AG04450 (cell line): Measurements from ENCODE around the gene MYL4. TPM values are rescaled to one million over a fixed set of nuclear protein-coding genes. Genes with fewer than 3 reads are reported as not detected.

Experiments
- CTCF ChIA-PET: fragments of 300-600, 350-600 bp; formaldehyde crosslinking; extraction: SDS; loops from one replicate; lab custom pipeline; 2022; ENCODE audit warnings: antibody characterized with exemption, inconsistent platforms; lab: Charles Lee
- POLR2A ChIA-PET: fragments of 350-600 bp; formaldehyde crosslinking; extraction: SDS; loops from one replicate; lab custom pipeline; 2021; ENCODE audit warnings: antibody characterized with exemption, inconsistent platforms; lab: Yijun Ruan, JAX
- DNase-seq: peaks from one replicate; pipeline ENCODE4 v3.0.0-alpha.2; 2011; ENCODE audit warnings: low read depth, low spot score
- H3K27ac ChIP-seq: one replicate; pipeline ENCODE4 v1.5.1; 2012; ENCODE audit warnings: low read depth, low read length, control low read depth
- H3K27me3 ChIP-seq: one replicate; pipeline ENCODE4 v1.6.0; 2012; ENCODE audit warnings: low read length; ENCODE audit not compliant: control insufficient read depth, insufficient read depth
- H3K4me3 ChIP-seq: 2 replicates; pipeline ENCODE4 v1.5.1; 2011; ENCODE audit warnings: mild to moderate bottlenecking, low read depth, low read length, control low read depth
- H3K9me3 ChIP-seq: 2 replicates; pipeline ENCODE4 v1.5.1; 2012; ENCODE audit warnings: low read length; ENCODE audit not compliant: control insufficient read depth, insufficient read depth
- polyA plus RNA-seq: library from polyadenylated mRNA; depleted of rRNA; stranded (reverse); fragments of >200 nt; gene quantifications from 2 replicates; pipeline ENCODE4 v1.2.3, GENCODE V29; 2011
- TF ChIP-seq, protein P1 (sequence below): IDR thresholded peaks from 2 replicates; pipeline ENCODE4 v1.5.1; 2011; ENCODE audit warnings: low read depth, low read length, control low read depth, inconsistent platforms

MYL4 gene
- polyA plus RNA-seq, 1 experiment, result 0.19 TPM

DNA sequence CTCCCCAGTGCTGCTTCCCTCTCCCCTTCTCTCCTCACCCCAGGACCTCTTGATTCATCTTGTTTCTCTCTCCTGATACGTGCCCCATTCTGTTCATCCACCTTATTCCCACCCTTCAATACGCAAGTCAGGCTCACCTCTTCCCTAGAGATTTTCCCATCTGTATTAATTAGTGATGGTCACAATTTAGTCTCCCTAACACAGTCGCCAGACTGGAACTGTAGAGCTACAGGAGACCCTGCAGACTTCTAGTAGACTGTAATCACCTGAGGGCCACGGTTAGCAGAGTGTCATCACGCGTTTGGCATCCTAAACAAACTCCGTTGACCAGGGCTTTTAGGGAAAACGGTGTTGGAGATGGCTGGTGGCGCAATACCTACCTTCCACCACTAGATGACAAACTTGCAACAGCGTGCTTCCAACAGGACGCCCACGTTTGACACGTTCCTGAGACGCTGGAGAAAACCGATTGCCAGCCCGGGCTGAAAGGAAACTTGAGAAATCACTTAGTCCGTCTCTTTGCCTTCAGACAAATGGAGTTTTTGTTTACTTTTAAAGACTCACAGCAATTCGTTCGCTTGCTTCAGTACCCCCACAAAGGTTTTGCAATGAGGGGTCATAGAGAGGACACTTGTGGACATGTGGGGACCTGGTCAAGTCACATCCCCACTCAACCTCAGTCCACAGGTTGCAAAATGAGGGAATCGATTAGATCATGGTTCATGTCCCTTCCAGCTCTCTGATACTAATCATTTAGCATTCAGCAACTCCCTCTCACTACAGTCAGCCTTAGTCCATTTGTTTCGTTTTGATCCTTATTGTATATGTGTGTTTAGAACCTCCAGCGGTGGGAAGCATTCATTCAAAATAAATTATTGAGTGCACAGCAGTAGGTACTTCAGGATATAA lies 20.6 kb downstream of the MYL4 start:
- Histone ChIP-seq H3K27me3 (no peaks in the 10 kb centered on the region), H3K9me3 (no peaks in the 10 kb centered on the region), H3K4me3 (peak overlapping the region; percentile 46), H3K27ac (peak overlapping the region; percentile 75)
- CTCF ChIA-PET, result interaction anchor here (0.6 to 2.5 kb wide), 15 partner anchors 9 to 386 kb away, joined by 3 to 52 read pairs (median 4); no protein-coding TSS in a partner anchor
- TF ChIP-seq, protein P1, sequence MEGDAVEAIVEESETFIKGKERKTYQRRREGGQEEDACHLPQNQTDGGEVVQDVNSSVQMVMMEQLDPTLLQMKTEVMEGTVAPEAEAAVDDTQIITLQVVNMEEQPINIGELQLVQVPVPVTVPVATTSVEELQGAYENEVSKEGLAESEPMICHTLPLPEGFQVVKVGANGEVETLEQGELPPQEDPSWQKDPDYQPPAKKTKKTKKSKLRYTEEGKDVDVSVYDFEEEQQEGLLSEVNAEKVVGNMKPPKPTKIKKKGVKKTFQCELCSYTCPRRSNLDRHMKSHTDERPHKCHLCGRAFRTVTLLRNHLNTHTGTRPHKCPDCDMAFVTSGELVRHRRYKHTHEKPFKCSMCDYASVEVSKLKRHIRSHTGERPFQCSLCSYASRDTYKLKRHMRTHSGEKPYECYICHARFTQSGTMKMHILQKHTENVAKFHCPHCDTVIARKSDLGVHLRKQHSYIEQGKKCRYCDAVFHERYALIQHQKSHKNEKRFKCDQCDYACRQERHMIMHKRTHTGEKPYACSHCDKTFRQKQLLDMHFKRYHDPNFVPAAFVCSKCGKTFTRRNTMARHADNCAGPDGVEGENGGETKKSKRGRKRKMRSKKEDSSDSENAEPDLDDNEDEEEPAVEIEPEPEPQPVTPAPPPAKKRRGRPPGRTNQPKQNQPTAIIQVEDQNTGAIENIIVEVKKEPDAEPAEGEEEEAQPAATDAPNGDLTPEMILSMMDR, result peak; percentile 100
- DNase-seq, result peak; percentile 93
- POLR2A ChIA-PET, result interaction anchor here (1.0 to 1.4 kb wide), 3 partner anchors 49 to 86 kb away, joined by 3 to 5 read pairs (median 3); no protein-coding TSS in a partner anchor

DNA sequence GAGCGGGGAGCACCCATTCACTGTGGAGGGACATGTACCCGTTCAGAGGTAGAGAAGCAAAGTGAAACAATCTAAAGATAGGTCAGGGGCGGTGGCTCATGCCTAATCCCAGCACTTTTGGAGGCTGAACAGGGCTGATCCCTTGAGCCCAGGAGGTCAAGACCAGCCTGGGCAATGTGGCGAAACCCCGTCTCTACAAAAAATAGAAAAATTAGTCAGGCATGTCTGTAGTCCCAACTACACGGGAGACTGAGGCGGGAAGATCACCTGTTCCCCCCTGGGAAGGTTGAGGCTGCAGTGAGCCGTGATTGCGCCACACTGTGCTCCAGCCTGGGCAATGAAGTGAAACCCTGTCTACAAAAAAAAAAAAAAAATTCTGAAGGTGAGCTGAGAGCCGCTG lies 21.7 kb downstream of the MYL4 start:
- TF ChIP-seq, protein P1, result no peak
- ChIA-PET POLR2A (interaction anchor here (1.0 to 1.4 kb wide), 2 partner anchors 48 to 83 kb away, joined by 3 read pairs; no protein-coding TSS in a partner anchor), CTCF (interaction anchor here (0.9 to 2.5 kb wide), 5 partner anchors 13 to 385 kb away, joined by 3 to 52 read pairs (median 7); no protein-coding TSS in a partner anchor)
- no peak for DNase-seq
- peak overlapping the region; percentile 21 for H3K27ac ChIP-seq
- H3K27me3 ChIP-seq, result no peaks in the 10 kb centered on the region
- H3K4me3 ChIP-seq, result no peak overlapping the region
- no peaks in the 10 kb centered on the region for H3K9me3 ChIP-seq

DNA sequence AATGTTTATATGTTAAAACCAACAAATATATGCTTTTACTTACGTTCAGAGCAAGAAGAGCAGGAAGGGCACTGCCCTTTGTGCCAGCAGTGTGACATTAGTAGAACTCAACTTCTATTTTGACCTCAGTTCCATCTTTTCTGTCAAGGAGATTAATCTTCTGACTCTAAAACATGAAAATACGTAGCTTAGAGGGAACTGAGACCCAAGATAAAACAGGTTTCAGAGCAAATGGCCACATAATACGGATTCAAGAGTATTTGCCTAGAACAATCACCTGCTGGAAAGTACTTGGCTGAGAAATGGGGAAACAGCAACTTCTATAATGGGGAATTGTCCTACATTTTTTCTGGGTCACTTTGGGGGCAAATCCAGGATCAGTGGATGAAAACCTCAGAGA lies 22.2 kb downstream of the MYL4 start:
- Histone ChIP-seq H3K27ac (no peak overlapping the region), H3K4me3 (no peak overlapping the region), H3K9me3 (peaks cover 1% of the 10 kb centered on the region), H3K27me3 (no peaks in the 10 kb centered on the region)
- ChIA-PET CTCF (no interaction called here), POLR2A (interaction anchor here (1.4 kb wide), 1 partner anchor 48 kb away, joined by 3 read pairs; no protein-coding TSS in a partner anchor)
- TF ChIP-seq, protein P1, result no peak
- no peak for DNase-seq

DNA sequence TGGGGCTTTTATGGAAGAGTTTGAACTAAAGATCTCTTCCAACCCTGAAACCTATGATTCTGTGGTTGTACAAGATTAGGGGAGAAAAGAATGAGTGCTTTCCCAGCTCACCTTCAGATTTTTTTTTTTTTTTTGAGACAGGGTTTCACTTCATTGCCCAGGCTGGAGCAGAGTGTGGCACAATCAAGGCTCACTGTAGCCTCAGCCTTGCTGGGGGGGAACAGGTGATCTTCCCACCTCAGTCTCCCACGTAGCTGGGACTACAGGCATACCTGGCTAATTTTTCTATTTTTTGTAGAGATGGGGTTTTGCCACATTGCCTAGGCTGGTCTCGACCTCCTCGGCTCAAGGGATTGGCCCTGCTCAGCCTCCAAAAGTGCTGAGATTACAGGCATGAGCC lies 22.7 kb downstream of the MYL4 start:
- POLR2A ChIA-PET, result no interaction called here

More for the DNA sequence above, 22.7 kb downstream of the MYL4 start:
- Histone ChIP-seq H3K4me3 (no peak overlapping the region), H3K27me3 (no peaks in the 10 kb centered on the region), H3K9me3 (peaks cover 6% of the 10 kb centered on the region), H3K27ac (no peak overlapping the region)
- CTCF ChIA-PET, result no interaction called here
- TF ChIP-seq, protein P1, result no peak
- no peak for DNase-seq
